Kidney capillary endothelial cell (primary cell): ENCODE measurements around the gene GXYLT1.
"Not testable (repeated sequence)": the region's sequence is repeated elsewhere in the genome, so short reads cannot be mapped to it uniquely, and the experiment has no call there.

ENCODE experiments used
- DNase-seq: peaks from one replicate; pipeline ENCODE4 v3.0.0-alpha.2; 2018; ENCODE audit warnings: low spot score

The GXYLT1 gene, protein sequence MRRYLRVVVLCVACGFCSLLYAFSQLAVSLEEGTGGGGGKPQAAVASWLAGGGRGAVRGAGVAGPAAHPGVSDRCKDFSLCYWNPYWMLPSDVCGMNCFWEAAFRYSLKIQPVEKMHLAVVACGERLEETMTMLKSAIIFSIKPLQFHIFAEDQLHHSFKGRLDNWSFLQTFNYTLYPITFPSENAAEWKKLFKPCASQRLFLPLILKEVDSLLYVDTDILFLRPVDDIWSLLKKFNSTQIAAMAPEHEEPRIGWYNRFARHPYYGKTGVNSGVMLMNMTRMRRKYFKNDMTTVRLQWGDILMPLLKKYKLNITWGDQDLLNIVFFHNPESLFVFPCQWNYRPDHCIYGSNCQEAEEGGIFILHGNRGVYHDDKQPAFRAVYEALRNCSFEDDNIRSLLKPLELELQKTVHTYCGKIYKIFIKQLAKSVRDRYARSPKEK

DNA sequence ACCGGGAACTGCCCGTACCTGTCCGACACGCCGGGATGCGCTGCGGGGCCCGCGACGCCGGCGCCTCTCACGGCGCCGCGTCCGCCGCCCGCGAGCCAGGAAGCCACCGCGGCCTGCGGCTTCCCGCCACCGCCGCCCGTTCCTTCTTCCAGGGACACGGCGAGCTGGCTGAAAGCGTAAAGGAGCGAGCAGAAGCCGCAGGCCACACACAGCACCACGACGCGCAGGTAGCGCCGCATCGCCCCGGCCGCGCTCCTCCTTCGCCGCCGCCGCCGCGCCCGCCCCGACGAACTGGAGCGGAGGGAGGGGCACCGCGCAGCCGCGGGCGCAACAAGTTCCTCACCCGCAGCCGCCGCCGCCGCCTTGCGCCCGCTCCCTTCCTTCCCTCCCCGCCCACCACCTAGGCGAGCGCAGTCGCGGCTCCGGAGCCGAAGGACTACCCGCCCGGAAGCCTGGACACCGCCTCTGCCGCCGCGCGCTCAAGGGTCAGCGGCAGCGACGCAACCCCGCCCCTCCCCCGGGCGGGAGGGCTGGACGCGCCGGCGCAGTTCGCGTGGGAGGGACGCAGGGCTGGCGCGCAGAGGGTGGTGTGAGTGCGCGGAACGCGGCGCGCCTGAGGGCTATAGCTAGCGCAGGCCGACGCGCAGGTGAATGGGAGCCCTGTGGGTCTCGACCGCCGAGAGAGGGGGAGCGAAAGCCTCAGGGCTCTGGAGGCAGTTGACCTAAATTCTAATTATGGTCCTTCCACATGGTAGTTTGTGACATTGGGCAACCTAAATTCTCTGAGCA is at the start of gene GXYLT1:
GXYLT1 (minus strand) TSS at position 467 of the 789 bp plus-strand sequence; CDS start at position 239, 228 bp downstream.
- peak; percentile 81 for DNase-seq

- DNase-seq: no peak
Observed at GRCh38 chr12:42192686-42193085, 48.0 kb upstream of the GXYLT1 start.

DNA sequence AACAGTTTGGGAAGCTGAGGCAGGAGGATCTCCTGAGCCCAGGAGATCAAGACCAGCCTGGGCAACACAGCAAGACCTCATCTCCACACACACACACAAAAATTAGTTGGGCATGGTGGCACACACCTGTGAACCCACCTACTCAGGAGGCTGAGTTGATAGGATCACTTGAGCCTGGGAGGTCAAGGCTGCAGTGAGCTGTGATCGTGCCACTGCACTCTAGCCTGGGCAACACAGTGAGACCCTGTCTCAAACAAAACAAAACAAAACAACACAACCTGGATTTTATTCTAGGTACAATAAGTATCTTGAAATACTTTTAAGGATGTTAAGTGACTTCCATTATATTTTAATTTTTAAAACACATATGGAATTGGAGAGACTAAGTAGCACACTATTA is 47.6 kb upstream of the GXYLT1 start:
- DNase-seq: no peak

GRCh38 chr12:42190376-42190775 is 45.7 kb upstream of the GXYLT1 start:
- DNase-seq: no peak

- DNase-seq: not testable (repeated sequence)
Observed at GRCh38 chr12:42188275-42188674, 43.6 kb upstream of the GXYLT1 start.

- DNase-seq: no peak
Observed at GRCh38 chr12:42187799-42188198, 43.1 kb upstream of the GXYLT1 start.

DNA sequence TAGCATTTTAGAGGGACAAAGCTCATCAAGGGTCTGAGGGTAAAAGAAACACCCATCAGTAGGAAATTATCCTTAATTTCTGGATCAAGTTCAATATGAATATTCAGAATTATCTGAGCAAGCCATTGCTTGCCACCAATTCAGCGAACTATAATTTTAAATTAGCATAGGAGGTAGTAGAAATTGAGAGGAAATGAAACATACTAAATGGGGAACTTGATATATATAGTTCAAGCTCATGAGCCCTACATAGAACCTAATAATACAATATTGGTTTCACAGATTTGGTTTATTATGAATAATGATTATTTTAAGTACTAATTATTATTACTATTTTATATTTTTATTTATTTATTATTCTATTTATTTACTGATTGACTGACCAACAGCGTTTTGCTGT is 42.1 kb upstream of the GXYLT1 start:
- no peak for DNase-seq

- no peak for DNase-seq
Observed at GRCh38 chr12:42182394-42182793, 37.7 kb upstream of the GXYLT1 start.

DNA sequence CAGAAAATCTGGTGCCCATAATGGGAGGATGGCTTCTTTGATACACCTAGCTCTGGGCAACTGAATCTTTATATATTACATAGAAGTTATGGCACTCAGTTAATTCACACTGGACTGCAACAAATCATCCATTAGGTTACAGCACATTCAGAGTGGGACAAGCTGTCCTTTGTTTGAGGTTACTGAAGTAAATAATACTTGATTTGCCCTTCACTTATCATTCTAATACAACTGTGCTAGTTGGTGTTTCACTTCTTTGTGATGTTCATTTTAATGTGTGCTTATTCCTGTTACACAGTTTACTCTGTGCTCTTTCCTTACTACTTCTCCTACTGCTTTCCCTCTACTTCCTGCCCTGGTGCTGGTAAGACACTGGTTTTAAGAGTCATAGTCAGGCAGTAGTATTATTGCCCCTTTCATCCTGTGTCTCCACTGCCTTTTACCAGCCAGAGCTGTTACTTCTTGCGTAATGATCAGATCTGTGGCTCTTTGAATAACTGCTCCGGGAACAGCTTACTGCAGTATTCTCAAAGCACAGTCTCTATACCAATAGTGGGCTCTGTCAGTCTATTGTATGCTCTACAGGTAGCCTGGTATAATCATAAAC is 36.4 kb upstream of the GXYLT1 start:
- DNase-seq: no peak

GRCh38 chr12:42178101-42178500 is 33.4 kb upstream of the GXYLT1 start:
- DNase-seq: no peak

DNA sequence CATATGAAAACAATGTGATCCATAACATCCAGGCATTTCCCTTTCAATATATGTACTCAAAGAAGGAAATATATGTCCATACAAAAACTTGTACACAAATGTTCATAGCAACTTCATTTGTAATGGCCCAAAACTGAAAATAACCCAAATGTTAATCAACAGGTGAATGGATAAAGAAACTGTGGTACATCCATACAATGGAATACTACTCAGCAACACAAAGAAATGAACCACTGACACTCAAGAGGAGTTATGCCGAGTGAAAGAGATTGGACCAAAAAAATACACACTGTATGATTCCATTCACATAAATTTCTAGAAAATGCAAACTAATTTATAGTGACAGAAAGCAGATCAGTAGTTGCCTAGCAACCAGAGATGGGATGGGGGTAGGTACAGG is 30.3 kb upstream of the GXYLT1 start:
- DNase-seq: no peak

GRCh38 chr12:42173961-42174521 is 29.4 kb upstream of the GXYLT1 start:
- no peak for DNase-seq

DNA sequence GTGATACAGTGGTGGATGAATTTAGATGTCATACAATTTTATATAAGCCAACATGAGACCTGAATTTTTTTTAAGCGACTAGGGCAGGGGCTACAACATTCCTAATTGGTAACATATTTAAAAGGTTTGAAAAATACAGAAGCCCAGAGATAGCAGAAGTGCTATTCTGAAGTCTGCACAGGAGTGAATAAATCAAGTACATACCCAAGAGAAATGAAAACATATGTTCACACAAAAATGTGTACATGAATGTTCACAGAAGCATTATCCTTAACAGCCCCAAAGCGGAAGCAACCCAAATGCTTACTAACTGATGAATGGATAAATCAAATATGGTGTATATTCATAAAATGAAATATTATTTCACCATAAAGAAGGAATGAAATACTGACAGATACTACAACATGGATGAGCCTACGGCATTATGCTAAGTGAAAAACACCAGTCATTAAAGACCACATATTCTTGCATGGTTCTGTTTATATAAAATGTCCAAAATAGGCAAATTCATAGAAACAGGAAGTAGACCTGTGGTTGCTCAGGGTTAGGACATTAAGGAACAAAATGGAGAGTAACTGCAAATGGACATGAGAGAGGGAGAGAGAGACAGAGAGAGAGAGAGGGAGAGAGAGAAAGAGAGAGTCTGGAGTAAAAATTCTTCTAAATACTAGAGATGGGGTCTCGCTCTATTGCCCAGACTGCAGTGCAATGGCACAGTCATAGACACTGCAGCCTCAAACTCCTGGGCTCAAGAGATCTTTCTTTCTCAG is 28.0 kb upstream of the GXYLT1 start:
- no peak for DNase-seq

DNA sequence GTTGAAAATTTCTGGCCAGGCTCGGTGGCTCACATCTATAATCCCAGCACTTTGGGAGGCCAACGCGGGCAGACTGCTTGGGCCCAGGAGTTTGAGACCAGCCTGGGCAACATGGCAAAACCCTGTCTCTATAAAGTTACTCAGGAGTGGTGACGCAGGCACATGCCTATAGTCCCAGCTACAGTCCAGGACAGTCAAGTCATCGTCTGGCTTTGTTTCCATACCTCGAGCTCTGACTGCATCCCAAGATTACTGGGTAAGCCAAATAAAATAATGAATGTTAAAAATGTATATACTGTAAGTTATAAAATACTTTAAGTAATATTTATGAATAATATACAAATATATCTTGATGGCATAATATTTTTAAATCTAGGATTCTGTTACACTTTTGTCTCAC is 23.0 kb upstream of the GXYLT1 start:
- DNase-seq: no peak

GRCh38 chr12:42166501-42166900 is 21.8 kb upstream of the GXYLT1 start:
- no peak for DNase-seq

DNA sequence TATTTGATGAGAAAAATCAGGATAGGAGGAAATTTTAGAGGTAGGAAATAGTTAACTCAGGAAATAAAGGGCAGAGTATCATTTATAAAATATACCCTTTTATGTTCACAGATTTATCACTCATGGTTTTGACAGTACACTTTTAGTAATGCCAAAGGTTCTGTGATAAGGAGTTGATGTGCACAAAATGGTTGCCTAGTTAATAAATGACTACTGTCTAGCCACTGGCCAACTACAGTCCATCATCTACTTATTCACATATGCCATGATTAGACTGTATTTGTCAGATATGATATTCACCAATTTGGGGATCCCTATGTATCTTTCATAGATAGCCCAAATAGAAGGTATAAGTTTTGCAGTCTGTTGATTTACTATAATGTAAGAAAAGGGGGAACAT is 19.2 kb upstream of the GXYLT1 start:
- DNase-seq: no peak

DNA sequence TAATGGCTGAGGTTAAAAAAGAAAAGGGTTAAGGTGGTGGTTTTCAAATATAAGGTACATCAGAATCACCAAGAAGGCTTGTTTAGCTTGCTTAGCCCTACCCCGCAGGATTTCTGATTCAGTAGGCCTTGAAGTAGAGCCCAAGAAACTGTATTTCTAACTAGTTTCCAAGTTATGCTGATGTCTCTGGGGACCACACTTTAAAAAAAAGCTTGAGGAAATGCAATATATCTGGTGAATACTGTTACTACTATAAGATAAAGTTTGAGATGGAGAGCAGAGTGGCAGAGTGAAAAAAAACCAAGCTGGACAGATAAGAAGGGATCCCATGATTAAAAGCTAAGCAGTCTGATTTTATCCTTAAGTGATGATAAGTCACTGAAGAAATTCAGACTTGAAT is 18.3 kb upstream of the GXYLT1 start:
- DNase-seq: no peak

DNA sequence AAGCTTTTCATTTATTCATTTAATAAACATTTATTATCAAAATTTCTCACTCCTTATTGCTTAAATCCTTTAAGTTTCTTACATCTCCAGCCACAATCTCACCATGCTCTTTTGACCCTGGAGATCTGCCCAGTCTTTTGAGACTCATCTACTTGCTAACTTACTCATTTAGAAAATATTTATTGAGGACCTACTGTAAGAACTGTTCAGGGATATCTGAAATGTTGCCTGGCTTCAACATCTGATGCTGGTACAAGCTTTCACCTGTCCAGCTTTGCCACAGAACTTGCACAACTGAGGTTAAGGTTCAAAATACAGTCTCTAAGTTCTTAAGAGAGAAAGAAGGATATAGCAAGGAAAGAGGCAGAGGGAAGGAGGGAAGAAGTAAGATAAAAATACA is 17.5 kb upstream of the GXYLT1 start:
- DNase-seq: no peak

GRCh38 chr12:42161529-42161928 is 16.9 kb upstream of the GXYLT1 start:
- no peak for DNase-seq

- DNase-seq: no peak
Observed at GRCh38 chr12:42156232-42156631, 11.6 kb upstream of the GXYLT1 start.

GRCh38 chr12:42145552-42146215 is 1.0 kb upstream of the GXYLT1 start:
- no peak for DNase-seq
